H1 (cell line): Measurements from ENCODE around the gene BRME1. TPM values are rescaled to one million over a fixed set of nuclear protein-coding genes. Genes with fewer than 3 reads are reported as not detected.

ENCODE experiments used
- BCL11A ChIP-seq, 2 experiments: IDR thresholded peaks; one replicate each; pipeline ENCODE4 v1.6.1; 2011; ENCODE audit warnings: low read depth in 2 of 2, low read length in 2 of 2, mild to moderate bottlenecking in 2 of 2
- CBX8 ChIP-seq: fragments of 300-800, 300-1000 bp; sonication (generic); IDR thresholded peaks from 2 replicates; pipeline ENCODE4 v1.7.1; 2016; ENCODE audit warnings: low read depth, low read length, borderline replicate concordance
- CHD7 ChIP-seq: fragments of 300-600 bp; sonication (generic); IDR thresholded peaks from 2 replicates; pipeline ENCODE4 v1.7.1; 2012; ENCODE audit warnings: low read length, moderate library complexity, mild to moderate bottlenecking, inconsistent platforms; ENCODE audit not compliant: insufficient replicate concordance
- HDAC6 ChIP-seq: IDR thresholded peaks from one replicate; pipeline ENCODE4 v1.7.1; 2012; ENCODE audit warnings: low read depth, mild to moderate bottlenecking, inconsistent platforms, low read length, moderate library complexity
- SIN3A ChIP-seq, 2 experiments: IDR thresholded peaks in 1 of 2; conservative IDR thresholded peaks in 1 of 2; 2 replicates each; pipeline ENCODE4 v1.6.1; 2011 to 2012; ENCODE audit warnings: low read length in 2 of 2, improper control_type of control experiment in 1 of 2, low read depth in 1 of 2, mild to moderate bottlenecking in 1 of 2
- SP1 ChIP-seq: IDR thresholded peaks from 2 replicates; pipeline ENCODE4 v1.6.1; 2011; ENCODE audit warnings: low read depth, low read length
- YY1 ChIP-seq: IDR thresholded peaks from 2 replicates; pipeline ENCODE4 v1.6.1; 2011; ENCODE audit warnings: low read depth, mild to moderate bottlenecking, low read length
- polyA plus RNA-seq, 7 experiments: library from polyadenylated mRNA; depleted of rRNA in 3 of 7; stranded (reverse) in 5 of 7; unstranded in 2 of 7; fragments of >200 nt in 5 of 7; fragments of 200-250 nt in 2 of 7; gene quantifications; 1 replicate in 5 of 7; 2 replicates in 1 of 7; 4 replicates in 1 of 7; pipeline versions ENCODE4 v1.2.1 to v1.2.3, GENCODE V29; 2011 to 2013; ENCODE audit warnings: missing spikeins in 2 of 7, mixed read lengths in 2 of 7
- total RNA-seq: library from RNA; stranded (reverse); fragmentation: NEBNext Ultra II Directional; extraction: Animal tissue kit (Norgen Biotek cat#: 25700); gene quantifications from 2 replicates; pipeline ENCODE4 v1.2.1, GENCODE V29; 2021

BRME1 gene
- total and polyA plus RNA-seq, 2 of the 8 experiments (the other 6 are each of a cell fraction or from before 2014, with no cell fraction given), result 4.6 to 4.7 TPM

DNA sequence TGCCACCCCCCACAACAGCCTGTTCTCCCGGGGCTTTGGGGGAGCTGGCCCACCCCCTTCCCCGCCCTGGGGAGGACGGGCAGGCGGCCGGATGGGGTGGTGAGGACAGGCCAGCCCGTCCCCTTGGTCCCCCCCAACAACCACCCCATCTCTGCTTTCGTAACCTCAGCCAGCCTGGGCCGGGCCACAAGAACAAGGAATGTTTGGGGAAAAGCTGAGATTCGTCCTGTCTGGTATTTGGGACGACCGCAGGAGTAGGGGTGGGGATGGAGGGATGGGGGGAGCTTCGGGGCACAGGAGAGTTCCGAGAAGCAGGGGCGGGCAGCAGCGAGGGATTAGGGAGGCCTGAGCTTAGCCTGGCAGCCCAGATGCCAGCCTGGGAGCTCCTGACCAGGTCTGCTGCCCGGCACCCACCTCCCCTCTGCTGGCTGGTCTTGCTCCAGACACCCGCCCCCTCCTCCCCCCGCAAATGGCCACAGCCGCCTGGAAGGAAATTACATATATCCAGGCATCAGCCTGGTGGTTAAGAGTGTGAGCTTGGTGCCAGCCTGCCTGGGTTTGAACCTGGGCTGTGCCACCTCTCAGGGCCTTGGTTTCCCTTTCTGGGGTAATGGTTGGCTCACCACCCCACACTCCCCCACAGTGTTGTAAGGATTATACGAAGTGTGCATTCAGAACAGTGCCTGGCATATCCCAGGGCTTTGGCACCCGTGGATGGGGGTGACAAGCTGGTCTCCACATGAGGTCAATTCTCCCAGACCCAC, 32.6 kb upstream of the BRME1 start, which contains the start of gene PODNL1 (continued):
- no peak for TF ChIP-seq CHD7
- TF ChIP-seq CBX8, result no peak
- no peak for TF ChIP-seq HDAC6
- TF ChIP-seq SIN3A (conservative IDR thresholded peaks at IDR 0.05 in 1 of 2, IDR thresholded peaks at IDR 0.05 in 1 of 2; ENCODE audit: low read depth in 1 of 2, low read length in 2 of 2), result no peak
- TF ChIP-seq YY1, result no peak
- no peak for TF ChIP-seq BCL11A (IDR thresholded peaks at IDR 0.05; ENCODE audit: low read depth in 2 of 2, low read length in 2 of 2)
- TF ChIP-seq SP1, result no peak
